Coronary artery (tissue), 2 donors: Measurements from ENCODE around the gene LIPM.

Source experiments
- DNase-seq: peaks from one replicate; pipeline ENCODE4 v3.0.0-alpha.2; 2017; ENCODE audit warnings: low spot score
- H3K27ac ChIP-seq, 2 donors: fragments of 200-600 bp; sonication (generic); one replicate each; pipeline ENCODE4 v1.5.1; 2016 to 2019
- H3K4me3 ChIP-seq: fragments of 200-600 bp; sonication (generic); 2 replicates; pipeline ENCODE4 v1.5.1; 2016; ENCODE audit warnings: mild to moderate bottlenecking, moderate library complexity
- CTCF ChIP-seq: fragments of 200-600 bp; sonication (generic); IDR thresholded peaks from one replicate; pipeline ENCODE4 v1.5.1; 2019; ENCODE audit warnings: antibody characterized with exemption

LIPM gene

DNA sequence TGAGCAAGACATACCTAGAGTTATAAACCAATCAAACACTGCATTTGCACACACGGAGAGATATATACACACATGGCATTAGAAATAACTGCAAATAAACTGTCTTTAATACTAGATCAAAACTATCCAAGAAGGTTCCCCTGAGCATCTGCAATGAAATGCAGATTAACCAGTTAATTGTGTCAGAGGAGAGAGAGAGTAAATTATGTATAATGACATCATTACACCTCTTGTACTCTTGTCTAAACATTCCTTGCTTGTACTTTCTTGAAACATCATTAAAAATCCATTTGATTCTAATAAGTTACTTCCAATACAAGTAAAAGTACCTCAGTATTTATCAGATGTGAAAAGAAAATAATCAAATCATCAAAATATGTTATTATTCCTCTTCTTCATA is 48.2 kb downstream of the LIPM start:
- no peak for TF ChIP-seq CTCF
- no peak overlapping the region for H3K4me3 ChIP-seq
- no peak overlapping the region for H3K27ac ChIP-seq
- DNase-seq, result no peak

- TF ChIP-seq CTCF, result no peak
- DNase-seq, result no peak
These were observed 49.2 kb downstream of the LIPM start, which contains the start of gene ANKRD22 for GRCh38 chr10:88851706-88852105. ANKRD22 (minus strand) TSS chr10:88851844; CDS start chr10:88851607, 237 bp downstream.

GRCh38 chr10:88852327-88852726 is 49.8 kb downstream of the LIPM start:
- no peak overlapping the region for H3K27ac ChIP-seq
- DNase-seq, result no peak
- H3K4me3 ChIP-seq, result no peak overlapping the region
- no peak for TF ChIP-seq CTCF

More at GRCh38 chr10:88851706-88852105, 49.2 kb downstream of the LIPM start, which contains the start of gene ANKRD22:
- H3K27ac ChIP-seq, result no peak within 1 kb of the TSS
- no peak within 1 kb of the TSS for H3K4me3 ChIP-seq

GRCh38 chr10:88853155-88853881 is 50.8 kb downstream of the LIPM start:
- no peak for TF ChIP-seq CTCF
- Histone ChIP-seq H3K27ac (no peak overlapping the region), H3K4me3 (no peak overlapping the region)
- DNase-seq, result no peak

DNA sequence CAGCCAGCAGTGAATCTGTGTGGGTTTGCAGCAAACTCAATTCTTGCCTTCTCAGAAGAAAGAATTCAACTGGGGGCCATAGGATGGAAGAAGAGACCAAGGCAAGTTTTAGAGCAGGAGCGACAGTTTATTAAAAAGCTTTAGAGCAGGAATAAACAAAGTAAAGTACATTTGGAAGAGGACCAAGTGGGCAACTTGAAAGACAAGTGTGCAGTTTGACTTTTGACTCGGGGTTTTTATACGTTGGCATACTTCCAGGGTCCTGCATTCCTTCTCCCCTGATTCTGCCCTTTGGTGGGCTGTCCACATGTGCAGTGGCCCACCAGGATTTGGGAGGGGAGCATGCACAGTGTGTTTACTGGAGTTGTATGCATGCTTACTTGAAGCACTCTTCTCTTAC is 52.2 kb downstream of the LIPM start:
- TF ChIP-seq CTCF, result no peak
- no peak for DNase-seq
- Histone ChIP-seq H3K27ac (no peak overlapping the region), H3K4me3 (no peak overlapping the region)

- no peak overlapping the region for H3K4me3 ChIP-seq
- no peak for TF ChIP-seq CTCF
- no peak for DNase-seq
- H3K27ac ChIP-seq, result no peak overlapping the region
These were observed 55.3 kb downstream of the LIPM start for GRCh38 chr10:88857831-88858230.

DNA sequence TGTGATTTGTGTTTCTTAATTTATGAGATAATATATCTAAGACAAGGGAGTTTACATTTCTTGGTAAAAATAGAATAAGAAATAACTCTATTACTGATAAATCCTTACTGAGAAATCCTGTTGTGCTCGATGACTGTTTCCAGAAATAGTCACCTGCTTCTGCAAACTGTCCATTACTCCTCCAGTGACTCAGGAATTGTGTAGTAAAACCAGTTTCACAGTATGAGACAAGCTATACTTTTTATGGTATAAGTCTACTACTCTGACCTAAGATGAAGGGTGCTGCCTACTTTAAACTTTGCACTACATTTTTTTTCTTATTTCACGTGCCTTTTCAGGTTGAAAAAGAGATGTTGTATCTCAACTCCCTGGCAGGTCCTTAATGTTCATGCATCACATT is 56.0 kb downstream of the LIPM start:
- H3K4me3 ChIP-seq, result no peak overlapping the region
- TF ChIP-seq CTCF, result no peak
- H3K27ac ChIP-seq, result no peak overlapping the region
- DNase-seq, result no peak
